HUDEP-2 (cell line): ENCODE data around the gene PJVK.
"Not testable (repeated sequence)": the region's sequence is repeated elsewhere in the genome, so short reads cannot be mapped to it uniquely, and the experiment has no call there.

Experiments used
- DNase-seq, 76 experiments: peaks; one replicate each; lab custom pipeline; 2025; ENCODE audit not compliant: unreplicated experiment in 76 of 76; lab: John Stamatoyannopoulos, UW

PJVK gene

DNA sequence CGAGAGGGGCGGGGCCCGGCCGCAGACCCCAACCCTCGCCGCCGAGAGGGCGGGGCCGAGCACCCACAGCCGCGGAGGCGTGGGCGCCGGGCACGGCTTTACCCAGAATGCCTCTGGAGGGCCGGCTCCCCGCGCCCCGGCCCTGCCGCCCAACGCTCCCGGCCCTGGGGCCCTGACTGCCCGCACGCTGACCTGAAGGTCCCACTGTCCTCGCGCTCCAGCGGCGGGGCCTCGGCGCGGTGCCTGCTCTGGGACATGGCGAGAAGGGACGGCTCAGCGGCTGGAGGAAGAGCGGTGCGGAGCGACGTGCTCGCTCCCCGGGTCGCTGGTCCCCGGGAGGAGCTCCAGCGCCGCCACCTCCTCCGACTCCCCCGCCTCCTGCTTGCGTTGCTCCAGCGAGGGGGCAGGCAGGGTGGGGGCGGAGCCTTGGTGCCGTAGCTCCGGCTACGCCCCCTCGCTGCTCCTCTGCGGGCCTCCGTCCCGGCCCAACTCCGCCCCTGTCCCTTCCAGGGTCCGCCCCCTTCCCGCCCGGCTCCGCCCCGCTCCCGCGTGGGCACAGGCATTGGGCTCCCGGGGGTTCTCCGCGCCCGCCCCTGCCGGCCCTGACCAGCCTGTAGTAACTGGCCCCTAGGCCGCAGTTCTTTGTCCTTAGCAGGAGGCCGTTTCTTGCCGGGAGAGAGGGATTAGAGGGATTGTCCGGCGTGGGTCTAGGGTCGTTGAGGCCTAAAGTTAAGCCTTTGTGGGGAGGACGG lies at the start of gene PJVK, which contains the start of gene PRKRA:
PJVK (plus strand) TSS at position 605 of the 752 bp plus-strand sequence. CDS start 2,032 bp downstream, outside the sequence.
PRKRA (minus strand) TSS at position 402 of the 752 bp plus-strand sequence; CDS start at position 257, 145 bp downstream.
- peak; percentile 29 to 96 (median 91) for DNase-seq

DNA sequence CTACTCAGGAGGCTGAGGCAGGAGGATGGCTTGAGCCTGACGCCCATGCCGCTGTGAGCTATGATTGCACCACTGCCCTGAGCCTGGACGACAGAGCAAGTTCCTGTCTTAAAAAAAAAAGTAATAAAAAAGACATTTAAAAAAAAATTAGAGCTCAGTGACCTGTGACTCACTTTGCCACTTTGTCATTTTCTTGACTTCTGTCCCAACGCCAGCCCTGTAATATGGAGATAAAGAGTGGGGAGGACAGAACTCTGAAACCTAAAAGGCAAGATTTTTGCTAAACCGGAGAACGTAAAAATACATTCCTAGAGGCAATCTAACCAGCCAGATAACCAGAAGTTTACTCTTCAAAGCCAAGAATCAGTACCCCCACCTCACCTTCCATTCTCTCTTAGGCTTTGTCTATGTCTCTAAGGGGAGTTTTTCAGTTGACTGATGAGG lies 49.2 kb upstream of the PJVK start:
- peak in 35 of 76 experiments; percentile 1 to 84 (median 35) for DNase-seq

- no peak for DNase-seq
These were observed 47.4 kb upstream of the PJVK start for GRCh38 chr2:178403671-178404306.

- DNase-seq = peak in 19 of 76 experiments; percentile 1 to 64 (median 23)
These were observed 46.8 kb upstream of the PJVK start for GRCh38 chr2:178404368-178404767.

DNA sequence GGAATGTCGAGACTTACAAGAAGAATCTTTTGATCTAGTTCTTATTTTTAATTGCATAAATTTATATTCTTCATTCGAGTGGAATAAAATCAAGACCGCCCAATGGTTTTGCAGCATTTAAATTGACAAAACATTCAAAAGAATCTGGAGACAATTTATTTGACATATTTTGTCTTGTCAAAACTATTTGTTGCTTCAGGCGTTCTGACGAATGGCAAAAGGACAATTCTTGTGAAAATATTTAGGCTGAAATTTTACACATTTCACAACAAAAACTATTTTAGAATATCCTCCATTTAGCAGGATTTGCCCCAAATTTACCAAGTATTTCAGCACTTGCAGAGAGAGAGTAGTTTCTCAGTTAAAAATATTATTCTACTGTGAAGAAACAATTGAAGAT lies 41.9 kb upstream of the PJVK start:
- no peak for DNase-seq

- DNase-seq = no peak
These were observed 39.1 kb upstream of the PJVK start for GRCh38 chr2:178412047-178412446.

- not testable (repeated sequence) for DNase-seq
These were observed 38.7 kb upstream of the PJVK start for GRCh38 chr2:178412453-178412852.

DNA sequence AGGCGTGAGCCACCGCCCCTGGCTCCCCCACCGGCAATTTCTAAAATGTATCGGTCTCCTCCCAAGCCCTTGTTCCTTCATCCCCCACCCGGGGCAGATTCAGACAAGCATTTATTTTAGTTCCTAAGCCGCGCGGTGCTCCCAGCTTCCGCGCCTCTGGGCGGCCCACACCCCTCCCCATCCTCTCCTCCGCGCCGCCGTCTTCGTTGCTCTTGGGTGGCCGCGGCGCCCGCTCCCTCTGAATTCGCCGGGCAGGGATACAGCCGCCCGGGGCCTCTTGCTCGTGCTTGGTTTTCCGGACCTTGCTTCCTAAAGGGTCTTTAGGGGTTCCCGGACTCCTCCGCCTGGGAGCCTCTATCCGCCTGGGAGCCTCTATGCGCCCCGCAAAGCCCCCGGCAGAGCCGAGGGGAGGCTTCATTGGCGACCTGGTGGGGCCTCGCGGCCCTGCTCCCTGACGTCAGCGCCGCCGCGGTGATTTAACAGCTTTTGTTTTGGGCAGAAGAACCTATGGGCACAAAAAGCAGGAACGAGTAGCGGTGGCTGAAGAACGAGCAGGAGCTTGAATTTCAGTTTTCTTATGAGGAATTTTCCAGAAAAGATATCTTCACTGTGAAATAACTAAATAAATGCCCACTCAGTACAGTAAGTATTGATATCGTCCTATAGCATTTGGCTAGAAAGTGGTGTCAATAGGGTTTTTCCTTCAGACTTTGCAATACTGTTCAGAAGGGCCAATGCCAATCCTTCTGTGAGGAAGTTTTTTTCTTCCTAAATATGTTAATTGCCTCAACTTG lies 37.5 kb upstream of the PJVK start:
- DNase-seq = peak in 70 of 76 experiments; percentile 4 to 73 (median 43)

DNA sequence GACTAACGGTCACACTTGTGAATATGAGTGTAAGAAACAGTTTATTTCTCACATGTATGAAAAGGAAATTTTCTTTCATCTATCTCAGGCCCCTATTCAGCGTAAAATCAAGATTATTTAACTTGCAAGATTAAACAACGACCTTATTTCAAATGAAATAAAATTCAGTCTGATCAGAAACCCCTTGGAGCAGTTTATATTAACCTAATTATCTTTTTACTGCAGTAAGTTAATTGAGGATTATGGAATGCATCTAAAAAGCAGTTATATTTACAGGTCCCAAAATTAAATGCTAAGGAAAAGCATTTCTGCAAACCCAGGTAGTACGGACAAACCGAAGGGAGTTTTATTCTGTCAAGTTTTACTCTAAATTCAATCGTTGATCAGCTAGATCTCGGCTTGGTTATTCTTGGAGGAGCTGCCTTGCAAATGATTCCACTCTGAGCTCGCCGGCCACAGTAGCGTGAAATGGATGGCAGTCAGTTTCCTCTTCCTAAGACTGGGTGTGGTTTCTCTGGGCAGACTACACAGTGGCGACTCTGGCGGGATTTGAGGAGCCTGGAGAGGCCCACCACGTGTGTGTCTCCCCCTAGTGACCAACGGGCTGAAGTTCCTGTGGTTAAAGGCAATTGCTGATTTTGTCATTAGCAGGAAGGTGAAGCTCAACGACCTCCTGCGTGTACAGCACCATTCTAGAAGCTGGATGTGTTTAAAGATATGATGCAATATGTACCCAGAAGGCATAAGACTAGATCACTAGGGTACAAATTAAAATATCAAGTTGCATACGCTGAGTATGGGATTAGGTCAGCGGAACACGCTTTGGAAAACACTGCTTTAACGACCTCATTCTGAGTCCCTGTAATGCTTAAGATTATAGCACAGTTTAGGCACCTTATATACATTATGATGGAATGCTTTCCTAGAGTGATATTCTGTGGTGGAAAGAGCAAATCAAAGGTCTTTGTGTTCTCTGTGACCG lies 36.6 kb upstream of the PJVK start:
- peak in 74 of 76 experiments; percentile 10 to 91 (median 78) for DNase-seq

DNA sequence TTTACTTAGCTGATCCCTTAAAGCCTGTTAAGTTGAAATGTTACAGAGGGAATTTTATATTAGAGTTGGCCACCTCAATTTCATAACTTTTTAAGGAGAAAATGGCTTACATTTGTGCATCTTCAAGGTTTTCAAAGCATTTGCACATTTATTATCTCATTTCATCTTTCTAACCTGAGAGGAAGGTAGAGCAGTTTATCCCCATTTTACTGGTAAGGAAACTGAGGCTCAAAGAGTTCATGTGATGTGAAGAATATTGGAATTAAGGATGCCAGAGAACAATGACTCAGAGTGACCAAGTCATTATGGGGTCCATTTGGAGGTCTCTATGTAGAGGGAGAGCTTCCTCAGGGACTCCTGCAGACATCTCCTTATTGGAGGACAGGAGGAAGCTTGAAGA lies 35.2 kb upstream of the PJVK start:
- no peak for DNase-seq

DNA sequence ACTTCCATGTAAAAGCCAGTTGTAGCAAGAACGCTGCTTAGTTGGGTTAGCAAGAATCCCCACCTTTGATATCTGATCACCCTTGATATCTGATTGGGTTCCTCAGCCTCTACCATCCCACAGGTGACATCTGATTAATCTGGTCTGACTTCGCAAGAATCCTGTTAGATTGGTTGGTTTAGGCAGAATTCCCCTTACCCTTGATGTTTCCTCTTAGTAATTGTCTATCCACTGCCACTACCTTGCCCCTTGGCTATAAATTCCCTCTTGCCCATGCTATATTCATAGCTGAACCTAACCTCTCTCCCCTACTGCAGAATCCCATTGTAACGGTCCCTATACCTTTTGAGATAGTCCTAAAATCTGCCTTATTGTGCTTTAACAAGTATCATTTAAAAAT lies 33.3 kb upstream of the PJVK start:
- DNase-seq = no peak

DNA sequence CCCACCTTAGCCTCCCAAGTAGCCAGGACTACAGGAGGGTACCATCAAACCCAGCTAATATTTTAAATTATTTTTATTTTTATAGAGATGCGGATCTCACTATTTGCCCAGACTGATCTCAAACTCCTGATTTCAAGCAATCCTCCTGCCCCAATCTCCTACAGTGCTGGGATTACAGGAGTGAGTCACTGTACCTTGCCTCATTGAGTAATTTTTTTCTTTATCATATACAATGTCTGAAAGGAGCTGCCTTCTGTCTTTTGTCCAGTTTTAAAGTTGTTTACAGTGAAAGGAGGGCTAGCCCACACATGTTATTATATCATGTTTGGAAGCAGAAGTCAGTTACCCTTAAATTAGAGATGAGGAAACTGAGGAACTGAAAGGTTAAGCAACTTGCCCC lies 32.8 kb upstream of the PJVK start:
- DNase-seq = no peak

- peak in 3 of 76 experiments; percentile 6 to 23 (median 22) for DNase-seq
These were observed 32.1 kb upstream of the PJVK start for GRCh38 chr2:178419123-178419522.

DNA sequence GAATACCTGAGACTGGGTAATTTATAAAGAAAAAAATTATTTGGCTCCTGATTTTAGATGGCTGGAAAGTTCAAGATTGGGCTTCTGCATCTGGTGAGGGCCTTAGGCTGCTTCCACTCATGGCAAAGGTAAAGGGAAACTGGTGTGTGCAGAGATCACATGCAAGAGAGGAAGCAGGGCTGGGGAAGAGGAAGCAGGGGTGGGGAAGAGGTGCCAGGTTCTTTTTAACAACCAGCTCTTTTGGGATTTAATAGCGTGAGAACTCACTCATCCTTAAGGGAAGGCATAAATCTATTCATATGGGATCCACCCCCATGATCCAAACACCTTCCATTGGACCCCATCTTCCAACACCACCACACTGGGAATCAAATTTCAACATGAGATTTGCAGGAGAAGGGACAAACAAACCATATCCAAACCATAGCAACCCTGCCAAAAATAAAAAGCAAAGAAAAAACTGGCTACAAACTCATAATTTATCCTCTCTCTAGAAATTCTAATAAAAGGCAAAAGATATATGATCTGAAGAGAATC lies 30.6 kb upstream of the PJVK start:
- DNase-seq = no peak

- DNase-seq = no peak
These were observed 29.1 kb upstream of the PJVK start for GRCh38 chr2:178422097-178422496.

- not testable (repeated sequence) for DNase-seq
These were observed 27.4 kb upstream of the PJVK start for GRCh38 chr2:178423746-178424145.

- no peak for DNase-seq
These were observed 25.8 kb upstream of the PJVK start for GRCh38 chr2:178425255-178425827.

DNA sequence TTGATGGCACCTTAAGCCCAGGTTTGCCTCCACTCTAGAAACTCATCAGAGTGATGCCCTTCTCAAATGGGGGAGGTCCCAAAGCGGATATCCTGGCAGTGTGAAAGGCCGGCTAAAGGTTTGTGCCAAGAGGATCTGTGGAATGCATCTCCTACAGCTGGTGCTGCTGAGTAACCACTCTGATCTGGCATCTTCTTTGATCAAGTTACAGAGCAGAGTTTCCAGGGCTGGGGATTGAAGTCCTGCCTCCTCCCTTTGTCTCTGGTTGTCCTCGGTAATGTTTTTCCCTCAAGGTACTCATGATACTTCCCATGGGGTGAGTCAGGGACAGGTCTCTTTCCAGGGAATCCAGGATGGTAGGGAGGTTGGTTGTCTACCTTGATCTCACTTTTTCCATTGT lies 24.8 kb upstream of the PJVK start:
- no peak for DNase-seq

GRCh38 chr2:178427458-178427857 lies 23.7 kb upstream of the PJVK start:
- no peak for DNase-seq
